Forelimb muscle (tissue), 1 donor: Measurements from ENCODE around the gene MC2R. TPM values are rescaled to one million over a fixed set of nuclear protein-coding genes. Genes with fewer than 3 reads are reported as not detected.

Experiments
- DNase-seq: peaks from one replicate; pipeline ENCODE4 v3.0.0-alpha.2; 2013; ENCODE audit warnings: low read depth
- polyA plus RNA-seq: library from polyadenylated mRNA; unstranded; fragments of 120-200 nt; gene quantifications from one replicate; pipeline ENCODE4 v1.2.1, GENCODE V29; 2013; ENCODE audit not compliant: insufficient read length

The MC2R gene
- polyA plus RNA-seq: 0.09 TPM

GRCh38 chr18:13915391-13915790 is at the start of gene MC2R:
TSS of gene MC2R (minus strand) at chr18:13915536. CDS start at chr18:13885518, 30,018 bp downstream.
- no peak for DNase-seq

GRCh38 chr18:13945811-13946210 is 30.5 kb upstream of the MC2R start:
- no peak for DNase-seq

DNA sequence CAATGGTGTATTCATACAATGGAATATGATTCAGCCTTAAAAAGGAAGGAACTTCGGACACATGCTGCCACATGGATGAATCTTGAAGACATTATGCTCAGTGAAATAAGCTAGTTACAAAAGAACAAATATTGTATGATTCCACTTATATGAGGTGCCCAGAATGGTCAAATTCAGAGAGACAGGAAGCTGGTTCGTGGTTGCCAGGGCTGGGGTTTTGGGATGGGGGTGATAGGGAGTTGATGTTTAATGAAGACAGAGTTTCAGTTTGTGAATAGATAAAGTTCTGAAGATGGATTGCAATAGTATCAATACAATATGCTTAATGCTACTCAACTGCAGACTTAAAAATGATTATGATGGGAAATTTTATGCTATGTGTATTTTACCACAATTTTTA is 28.0 kb upstream of the MC2R start:
- DNase-seq: no peak

GRCh38 chr18:13940326-13940725 is 25.0 kb upstream of the MC2R start:
- DNase-seq: no peak

- no peak for DNase-seq
Measured at GRCh38 chr18:13934676-13935075, 19.3 kb upstream of the MC2R start.

- DNase-seq: no peak
Measured at GRCh38 chr18:13934058-13934457, 18.7 kb upstream of the MC2R start.

DNA sequence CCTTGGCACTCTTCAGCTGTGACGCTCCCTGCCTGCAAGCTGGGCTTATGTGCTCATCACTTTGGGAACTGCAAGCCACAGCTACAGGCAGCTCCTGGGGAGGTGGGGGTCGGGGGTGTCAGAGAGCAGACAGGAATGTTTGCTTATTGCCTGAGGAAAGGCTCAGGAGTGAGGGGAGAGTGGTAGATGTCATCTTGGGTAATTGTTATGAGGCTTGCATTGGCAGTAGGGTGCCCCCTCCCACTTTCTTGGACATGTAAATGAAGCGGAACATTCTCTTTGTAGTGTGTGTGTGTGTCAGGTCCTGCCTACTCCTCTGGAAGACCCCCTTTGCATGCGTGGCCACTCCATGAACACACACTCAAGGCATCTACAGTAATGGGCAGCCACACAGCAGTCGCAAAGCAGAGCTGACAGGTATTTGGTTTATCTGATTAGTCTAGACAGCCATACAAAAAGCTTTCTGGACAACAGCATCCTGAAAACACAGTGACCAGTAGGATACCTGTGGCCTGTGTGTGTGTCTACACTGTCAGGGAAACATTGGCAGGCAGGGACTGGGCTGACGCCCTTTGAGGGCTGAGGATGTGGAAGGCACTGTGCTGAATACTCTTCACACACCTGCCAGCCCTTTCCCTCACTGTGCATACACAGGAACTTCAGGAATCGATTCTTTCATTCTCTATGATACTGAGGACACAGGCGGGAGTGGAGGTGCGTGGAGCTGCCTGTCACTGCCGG is 17.1 kb upstream of the MC2R start:
- no peak for DNase-seq

DNA sequence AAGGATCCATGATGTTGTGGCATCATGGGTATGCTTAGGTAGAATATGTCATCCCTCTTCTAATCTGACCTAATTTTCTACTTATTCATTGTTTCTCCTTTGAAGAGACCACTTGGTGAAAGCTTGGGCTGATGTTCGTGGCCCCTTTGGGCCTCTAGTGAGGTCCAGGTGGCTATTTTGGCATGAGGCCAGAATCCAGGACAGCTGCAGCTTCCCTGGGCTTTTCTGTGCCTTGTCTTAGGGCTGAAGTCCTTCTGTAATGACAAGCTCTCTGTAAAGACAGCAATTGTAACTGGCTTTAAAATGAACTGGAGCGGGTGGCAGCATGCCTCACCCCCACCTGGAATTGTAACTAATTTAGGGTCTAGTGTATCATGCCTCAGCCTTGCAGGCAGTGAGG is 15.6 kb upstream of the MC2R start:
- DNase-seq: no peak

GRCh38 chr18:13923221-13923620 is 7.9 kb upstream of the MC2R start:
- no peak for DNase-seq

DNA sequence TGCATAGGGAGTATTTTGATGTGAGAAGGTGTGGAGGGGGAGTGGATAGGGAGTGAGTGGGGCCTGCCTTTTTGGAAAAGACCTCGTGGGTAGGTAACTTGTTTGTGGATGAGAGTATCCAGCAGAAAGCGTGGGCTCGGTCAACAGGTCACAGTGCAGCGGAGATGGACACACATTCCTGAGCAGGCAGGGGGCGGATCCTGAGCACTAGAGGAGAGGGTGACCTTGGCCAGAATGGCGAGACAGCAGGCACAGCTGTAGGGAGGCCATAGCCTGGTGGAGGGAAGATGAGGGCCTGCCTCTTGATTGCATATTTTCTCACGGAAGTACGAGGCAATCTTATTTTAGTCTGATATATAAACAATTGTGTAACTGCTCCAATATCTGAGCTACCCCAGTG is 3.6 kb upstream of the MC2R start:
- DNase-seq: no peak

- DNase-seq: no peak
Measured at GRCh38 chr18:13917401-13917800, 2.1 kb upstream of the MC2R start.

DNA sequence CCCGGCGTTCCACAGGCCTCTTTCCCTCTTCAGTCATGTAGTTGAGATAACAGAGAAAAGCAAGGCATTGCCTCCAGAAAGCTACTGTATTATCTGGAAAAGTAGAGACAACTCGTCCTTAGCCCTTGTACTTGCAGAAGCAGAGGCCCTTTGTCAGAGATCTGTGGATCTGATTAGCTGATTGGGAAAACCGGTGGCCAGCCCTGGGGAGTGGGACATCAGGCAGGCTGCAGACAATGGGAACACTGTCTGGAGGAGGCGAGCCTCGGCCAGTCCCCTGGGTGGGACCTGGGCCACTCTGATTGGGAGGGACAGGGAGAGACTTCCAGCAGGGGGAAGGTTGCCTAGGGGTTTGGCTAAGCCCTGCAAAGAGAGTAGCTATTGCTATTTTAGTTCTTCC is 1.2 kb upstream of the MC2R start:
- DNase-seq: no peak

GRCh38 chr18:13915995-13916431 is 677 bp upstream of the MC2R start:
- DNase-seq: peak; percentile 8

DNA sequence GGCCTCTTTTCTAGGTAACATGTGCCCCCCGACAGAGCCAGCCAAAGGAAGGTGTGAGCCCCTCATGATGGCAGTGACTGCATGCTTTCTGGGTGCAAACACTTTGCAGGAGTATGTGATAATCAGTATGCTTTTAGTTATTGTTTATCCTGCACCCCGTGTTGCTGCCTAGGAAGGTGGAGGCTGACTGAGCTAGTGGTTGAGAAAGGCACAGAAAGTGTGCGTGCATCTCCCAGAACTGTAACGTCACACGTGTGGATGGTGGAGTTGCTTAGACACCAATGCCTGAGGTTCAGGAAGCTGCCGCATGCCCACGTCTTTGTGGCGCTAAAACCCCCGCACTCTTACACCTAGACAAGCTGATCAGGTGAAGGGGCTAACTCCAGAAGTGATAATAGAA is 580 bp downstream of the MC2R start:
- DNase-seq: no peak

DNA sequence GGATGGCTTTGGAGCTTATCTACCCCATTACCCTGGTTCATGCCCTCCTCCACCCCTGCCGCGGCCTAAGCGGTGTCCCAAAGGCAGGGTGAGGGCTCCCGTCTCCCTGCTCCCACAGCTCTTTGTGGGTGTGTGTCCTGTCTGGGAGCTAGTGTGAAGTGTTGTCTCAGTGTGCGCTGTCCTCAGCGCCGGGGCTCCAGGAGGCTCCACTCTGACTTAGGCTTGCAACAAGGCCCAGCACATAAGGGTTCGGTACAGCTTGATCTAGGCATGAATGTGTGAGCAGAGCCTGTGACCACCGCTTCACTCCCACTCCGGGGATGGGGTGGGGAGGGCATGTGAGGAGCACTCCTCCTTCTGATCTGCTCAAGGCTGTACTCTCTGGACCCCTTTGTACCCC is 1.2 kb downstream of the MC2R start:
- no peak for DNase-seq

GRCh38 chr18:13913205-13913604 is 2.1 kb downstream of the MC2R start:
- DNase-seq: no peak

DNA sequence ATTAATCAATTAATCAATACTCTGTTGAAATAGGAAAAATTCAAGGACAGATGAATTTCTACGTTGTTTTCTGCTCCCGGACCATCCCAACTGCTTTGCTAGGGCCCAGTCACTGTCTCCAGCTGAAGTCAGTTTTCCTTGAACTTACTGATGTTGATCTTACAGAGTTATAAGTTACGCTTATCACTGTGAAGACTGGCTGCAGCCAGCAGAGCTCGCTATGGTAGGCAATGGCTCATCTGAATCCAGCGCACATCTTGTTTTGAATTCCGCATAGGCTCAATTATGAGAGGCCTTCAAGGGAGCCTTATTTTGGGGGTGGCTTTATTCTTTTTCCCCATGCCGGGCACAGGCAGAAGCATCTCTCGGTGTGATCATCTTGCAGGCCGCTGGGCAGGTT is 2.7 kb downstream of the MC2R start:
- DNase-seq: no peak

DNA sequence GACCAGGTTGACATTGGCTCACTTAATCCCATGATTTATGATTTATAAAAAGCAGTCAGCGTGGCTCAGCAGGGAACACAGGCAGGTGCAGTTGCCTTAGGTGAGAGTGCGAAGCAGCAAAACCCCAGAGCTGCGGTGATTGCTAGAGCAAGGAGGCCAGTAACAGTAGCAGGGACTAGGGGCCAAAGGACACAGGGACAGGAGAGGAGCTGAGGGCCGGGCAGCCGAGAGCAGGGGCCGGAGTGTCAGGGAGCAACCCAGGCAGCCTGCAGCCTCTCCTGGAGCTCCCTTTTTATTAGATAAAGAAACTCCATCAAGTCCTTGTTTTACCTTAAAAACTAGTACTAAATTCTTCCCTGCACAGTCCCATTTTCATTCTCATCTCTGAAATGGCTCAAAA is 4.3 kb downstream of the MC2R start:
- DNase-seq: no peak

DNA sequence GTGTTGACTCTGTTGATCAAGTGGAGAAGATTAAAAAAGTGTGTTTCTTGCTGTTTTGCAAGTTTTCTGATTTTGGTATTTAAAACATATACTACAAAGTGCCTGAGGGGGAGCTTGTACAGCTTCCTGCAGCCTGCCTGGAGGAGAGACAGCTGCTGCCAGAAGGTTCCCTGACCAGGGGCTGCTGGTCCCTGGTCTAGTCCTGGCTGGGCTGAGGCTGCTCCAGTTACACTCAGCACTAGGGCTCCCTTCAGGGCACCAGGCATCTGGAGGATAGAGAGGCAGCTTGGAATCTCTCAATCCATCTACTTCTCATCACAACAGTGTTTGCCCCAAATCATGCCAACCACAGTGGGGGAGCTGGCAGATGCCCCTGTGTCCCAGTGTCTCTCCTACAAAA is 4.8 kb downstream of the MC2R start:
- DNase-seq: no peak

- no peak for DNase-seq
Measured at GRCh38 chr18:13909141-13909940, 6.0 kb downstream of the MC2R start.

- DNase-seq: no peak
Measured at GRCh38 chr18:13900633-13901032, 14.7 kb downstream of the MC2R start.

DNA sequence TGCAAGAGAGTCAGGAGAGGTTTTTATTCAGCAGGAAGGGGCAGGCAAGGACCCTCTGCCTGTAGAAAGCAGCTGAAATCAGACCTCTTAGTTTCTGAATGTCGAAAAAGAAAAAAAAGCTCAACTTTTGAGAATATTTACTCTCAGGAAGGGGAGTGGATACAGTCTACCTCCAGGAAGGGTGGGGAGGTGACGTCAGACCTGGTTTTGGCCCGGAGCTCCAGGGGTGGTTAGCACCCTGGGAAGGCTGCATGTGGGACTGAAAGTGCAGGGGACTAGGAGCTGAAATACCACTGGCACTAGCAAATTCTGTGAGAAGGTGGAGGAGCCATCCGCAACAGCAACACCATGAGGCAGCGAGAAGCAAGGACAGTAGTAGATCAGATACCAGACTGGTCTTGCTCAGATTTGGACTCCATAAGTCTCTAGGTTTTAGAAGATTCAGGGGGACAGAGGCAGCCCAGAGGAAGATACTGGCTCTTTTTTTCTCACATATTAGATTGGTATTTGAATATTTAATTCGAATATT is 19.8 kb downstream of the MC2R start:
- no peak for DNase-seq

DNA sequence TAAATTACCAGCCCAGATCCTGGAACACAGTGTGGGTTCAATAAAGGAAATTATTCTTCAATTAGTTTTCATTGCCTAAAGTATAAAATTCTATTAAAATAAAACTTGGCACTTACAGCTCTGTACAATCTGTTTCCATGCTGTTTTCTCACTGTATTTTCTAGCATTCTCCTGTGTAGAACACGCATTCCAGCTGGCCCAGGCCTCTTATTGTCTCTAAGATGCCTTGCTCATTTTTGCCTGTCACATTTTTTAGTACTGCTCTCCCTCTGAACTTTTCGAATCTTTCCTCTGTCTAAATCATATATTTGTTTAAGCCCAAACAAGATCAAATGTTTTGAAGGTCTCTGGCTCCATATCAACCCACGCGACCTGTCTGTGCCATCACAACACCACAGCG is 20.8 kb downstream of the MC2R start:
- no peak for DNase-seq
